B cell (primary cell): ENCODE data around the gene PTGES2. TPM values are rescaled to one million over a fixed set of nuclear protein-coding genes. Genes with fewer than 3 reads are reported as not detected.

Source experiments
- ATAC-seq: fragments of 200-7000 bp; cut with Tn5 transposase; one replicate; pipeline ENCODE4 v1.10.0; 2021; ENCODE audit warnings: low read depth, mild to moderate bottlenecking, moderate number of reproducible peaks, moderate library complexity
- CTCF ChIA-PET: fragments of 350-600 bp; sonication (Branson Sonifier 250); formaldehyde crosslinking; loops from one replicate; lab custom pipeline; 2021; ENCODE audit warnings: antibody characterized with exemption, inconsistent platforms; lab: Charles Lee
- POLR2A ChIA-PET: fragments of 350-600 bp; sonication (Branson Sonifier 250); formaldehyde crosslinking; loops from one replicate; lab custom pipeline; 2021; ENCODE audit warnings: antibody characterized with exemption; lab: Charles Lee
- DNase-seq: peaks from one replicate; pipeline ENCODE4 v3.0.0; 2013
- H2AFZ ChIP-seq: 2 replicates; pipeline ENCODE4 v1.6.1; 2012; ENCODE audit warnings: mild to moderate bottlenecking, low read depth, low read length; ENCODE audit not compliant: insufficient read depth, poor library complexity, severe bottlenecking
- H3K27ac ChIP-seq, 2 donors: 1 replicate in 1 of 2; 2 replicates in 1 of 2; pipeline ENCODE4 v1.5.1; 2012 to 2013; ENCODE audit warnings: low read length in 2 of 2, mild to moderate bottlenecking in 2 of 2, moderate library complexity in 1 of 2
- H3K27me3 ChIP-seq, 4 experiments: fragments of 200-600 bp in 1 of 4; sonication (generic) in 1 of 4; replicated peaks in 1 of 4; 1 replicate in 2 of 4; 2 replicates in 2 of 4; pipeline versions ENCODE4 v1.6.1 to v1.7.0; 2013 to 2016; ENCODE audit warnings: low read length in 3 of 4, mild to moderate bottlenecking in 2 of 4, mixed read lengths in 1 of 4, moderate library complexity in 1 of 4; ENCODE audit not compliant: insufficient read depth in 4 of 4, control insufficient read depth in 3 of 4; ENCODE audit errors: control extremely low read depth in 1 of 4
- H3K36me3 ChIP-seq, 2 experiments: replicated peaks in 1 of 2; 1 replicate in 1 of 2; 2 replicates in 1 of 2; pipeline versions ENCODE4 v1.6.1 to v1.7.1; 2013; ENCODE audit warnings: low read length in 1 of 2; ENCODE audit not compliant: insufficient read depth in 2 of 2, control insufficient read depth in 1 of 2; ENCODE audit errors: control extremely low read depth in 1 of 2, extremely low read depth in 1 of 2
- H3K4me1 ChIP-seq, 2 donors: fragments of 200-600 bp in 1 of 2; sonication (generic) in 1 of 2; 1 replicate in 1 of 2; 2 replicates in 1 of 2; pipeline versions ENCODE4 v1.5.1 to v1.6.1; 2013 to 2017; ENCODE audit warnings: low read length in 2 of 2; ENCODE audit not compliant: control insufficient read depth in 2 of 2, insufficient read depth in 2 of 2
- H3K4me2 ChIP-seq: replicated peaks from 2 replicates; pipeline ENCODE3; 2012; ENCODE audit warnings: mild to moderate bottlenecking, low read depth, low read length; ENCODE audit not compliant: poor library complexity, severe bottlenecking
- H3K4me3 ChIP-seq, 5 experiments: fragments of 200-600 bp in 1 of 5; sonication (generic) in 1 of 5; 1 replicate in 3 of 5; 2 replicates in 2 of 5; pipeline versions ENCODE4 v1.5.1 to v1.7.0; 2011 to 2016; ENCODE audit warnings: low read length in 4 of 5, mild to moderate bottlenecking in 4 of 5, low read depth in 2 of 5, control low read depth in 1 of 5, moderate library complexity in 1 of 5; ENCODE audit not compliant: insufficient read depth in 1 of 5; ENCODE audit errors: control extremely low read depth in 1 of 5, extremely low read depth in 1 of 5
- H3K79me2 ChIP-seq: fragments of 200-600 bp; sonication (generic); one replicate; pipeline ENCODE4 v1.6.0; 2016; ENCODE audit warnings: low read length; ENCODE audit not compliant: control insufficient read depth, insufficient read depth
- H3K9ac ChIP-seq: fragments of 200-600 bp; sonication (generic); 2 replicates; pipeline ENCODE4 v1.6.1; 2017; ENCODE audit warnings: mild to moderate bottlenecking, low read length, moderate library complexity
- H3K9me3 ChIP-seq, 3 donors: one replicate each; pipeline versions ENCODE4 v1.6.1 to v1.7.1; 2013; ENCODE audit warnings: low read length in 2 of 3; ENCODE audit not compliant: control insufficient read depth in 2 of 3, insufficient read depth in 1 of 3; ENCODE audit errors: control extremely low read depth in 1 of 3
- H4K20me1 ChIP-seq: 2 replicates; pipeline ENCODE4 v1.6.0; 2012; ENCODE audit warnings: mild to moderate bottlenecking, low read length; ENCODE audit not compliant: insufficient read depth, control insufficient read depth, poor library complexity, severe bottlenecking
- H3K27ac Mint-ChIP-seq: one replicate; pipeline ENCODE4 v1.8.0; 2021; ENCODE audit warnings: mixed read lengths
- H3K27me3 Mint-ChIP-seq: one replicate; pipeline ENCODE4 v1.8.0; 2021; ENCODE audit warnings: mixed read lengths
- H3K4me1 Mint-ChIP-seq: one replicate; pipeline ENCODE4 v1.8.0; 2021; ENCODE audit warnings: mixed read lengths
- H3K4me3 Mint-ChIP-seq: one replicate; pipeline ENCODE4 v1.8.0; 2021; ENCODE audit warnings: mixed read lengths
- H3K9me3 Mint-ChIP-seq: one replicate; pipeline ENCODE4 v1.8.0; 2022; ENCODE audit warnings: mixed read lengths; ENCODE audit not compliant: insufficient read depth
- EZH2 ChIP-seq: IDR thresholded peaks from 2 replicates; pipeline ENCODE4 v1.6.1; 2012; ENCODE audit warnings: borderline replicate concordance, low read depth, mild to moderate bottlenecking, moderate library complexity, low read length; ENCODE audit not compliant: insufficient read depth, poor library complexity, severe bottlenecking
- WGBS: methylation state at CpG from one replicate; pipeline ENCODE4 v1.1.5; 2013; ENCODE audit warnings: missing lambda C conversion rate; ENCODE audit not compliant: insufficient coverage; 5-methylcytosine and 5-hydroxymethylcytosine counted together
- intact Hi-C: fragments of 100-400 bp; cut with micrococcal nuclease; formaldehyde crosslinking; loops from one replicate; pipeline ENCODE4 v1.10.0; 2022
- polyA plus RNA-seq: library from polyadenylated mRNA; depleted of rRNA; stranded (reverse); fragments of >200 nt; gene quantifications from 2 replicates; pipeline ENCODE4 v1.2.3, GENCODE V29; 2012
- total RNA-seq, 2 donors: library from RNA; stranded (reverse); fragments of 120-200 nt in 1 of 2; gene quantifications; 1 replicate in 1 of 2; 2 replicates in 1 of 2; pipeline versions ENCODE4 v1.2.3 to v1.2.4, GENCODE V29; 2013 to 2022
- TF ChIP-seq, protein P1 (sequence below): fragments of 200-600 bp; IDR thresholded peaks from one replicate; pipeline ENCODE4 v1.8.0; 2022; ENCODE audit warnings: antibody characterized with exemption, mild to moderate bottlenecking

PTGES2 gene
- total and polyA plus RNA-seq, 2 donors (not counting 1 experiment from before 2014, with no cell fraction given): 77.8 to 113 TPM

DNA sequence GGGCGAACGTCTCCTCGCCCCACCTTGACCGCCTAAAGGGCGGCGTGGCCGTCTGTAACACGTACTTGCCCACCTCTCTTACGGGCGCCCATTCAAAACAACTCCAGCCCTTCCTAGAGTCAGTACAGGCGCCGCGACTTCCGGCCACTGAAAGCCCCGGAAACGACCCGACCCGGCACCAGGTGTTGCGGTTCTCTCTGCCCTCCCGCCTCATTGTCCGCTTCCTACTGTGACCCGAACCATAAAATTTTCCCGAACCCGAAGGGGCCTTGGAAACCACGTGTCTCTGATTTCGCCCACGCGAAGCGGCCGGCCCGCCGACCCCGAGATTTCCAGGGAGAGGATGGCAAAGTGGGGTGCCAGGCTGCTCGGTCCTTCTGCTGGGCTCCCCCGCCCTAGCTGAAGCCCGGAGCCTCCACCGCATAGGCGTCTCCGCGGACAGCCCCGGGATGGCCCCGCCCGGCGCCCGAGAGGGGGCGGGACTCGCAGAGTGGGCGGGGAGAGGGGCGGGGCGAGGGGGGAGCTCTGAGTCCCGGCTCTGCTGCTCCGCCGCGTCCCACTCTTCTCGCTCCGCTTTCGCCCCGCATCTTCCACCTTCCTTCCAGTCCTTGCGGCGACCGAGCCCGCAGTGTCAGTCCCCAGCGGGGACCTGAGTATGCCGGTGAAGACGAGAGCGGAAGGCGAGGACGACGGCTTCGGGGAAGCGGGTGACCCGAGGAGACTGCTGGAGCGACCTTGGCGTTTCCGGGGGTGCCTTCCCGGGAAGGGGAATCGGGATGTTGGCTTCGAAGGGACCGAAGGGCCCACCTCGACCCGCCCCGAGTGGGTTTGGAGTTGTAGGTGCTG, 684 bp upstream of the PTGES2 start:
- H4K20me1 ChIP-seq: peaks cover 21% of the 10 kb centered on the region
- ChIA-PET CTCF (interaction anchor here (0.6 to 6.1 kb wide), 8 partner anchors 12 to 305 kb away, joined by 3 to 49 read pairs (median 4); no protein-coding TSS in a partner anchor), POLR2A (interaction anchor here (0.6 to 1.9 kb wide), 11 partner anchors 9 to 731 kb away, joined by 3 to 12 read pairs (median 4); partner anchors contain the start of genes BBLN, NAIF1, SLC25A25 and SLC2A8)
- Mint-ChIP-seq H3K9me3 (no peaks in the 10 kb centered on the region), H3K4me3 (peak overlapping the region; percentile 95), H3K27me3 (peaks cover 7% of the 10 kb centered on the region), H3K4me1 (peaks cover 35% of the 10 kb centered on the region), H3K27ac (peak overlapping the region; percentile 99)
- under 1% methylated on average over 82 of the region's 82 CpGs for WGBS
- peaks cover 0 to 10% of the 10 kb centered on the region in 2 experiments for H3K36me3 ChIP-seq
- no peaks in the 10 kb centered on the region for H3K9me3 ChIP-seq
- TF ChIP-seq, protein P1, sequence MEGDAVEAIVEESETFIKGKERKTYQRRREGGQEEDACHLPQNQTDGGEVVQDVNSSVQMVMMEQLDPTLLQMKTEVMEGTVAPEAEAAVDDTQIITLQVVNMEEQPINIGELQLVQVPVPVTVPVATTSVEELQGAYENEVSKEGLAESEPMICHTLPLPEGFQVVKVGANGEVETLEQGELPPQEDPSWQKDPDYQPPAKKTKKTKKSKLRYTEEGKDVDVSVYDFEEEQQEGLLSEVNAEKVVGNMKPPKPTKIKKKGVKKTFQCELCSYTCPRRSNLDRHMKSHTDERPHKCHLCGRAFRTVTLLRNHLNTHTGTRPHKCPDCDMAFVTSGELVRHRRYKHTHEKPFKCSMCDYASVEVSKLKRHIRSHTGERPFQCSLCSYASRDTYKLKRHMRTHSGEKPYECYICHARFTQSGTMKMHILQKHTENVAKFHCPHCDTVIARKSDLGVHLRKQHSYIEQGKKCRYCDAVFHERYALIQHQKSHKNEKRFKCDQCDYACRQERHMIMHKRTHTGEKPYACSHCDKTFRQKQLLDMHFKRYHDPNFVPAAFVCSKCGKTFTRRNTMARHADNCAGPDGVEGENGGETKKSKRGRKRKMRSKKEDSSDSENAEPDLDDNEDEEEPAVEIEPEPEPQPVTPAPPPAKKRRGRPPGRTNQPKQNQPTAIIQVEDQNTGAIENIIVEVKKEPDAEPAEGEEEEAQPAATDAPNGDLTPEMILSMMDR: no peak
- TF ChIP-seq EZH2: no peak
- H3K79me2 ChIP-seq: peaks cover 29% of the 10 kb centered on the region
- DNase-seq (peak; percentile 97), ATAC-seq (peak; percentile 78)
- H3K4me3 ChIP-seq: peak overlapping the region; percentile 58 to 97 (median 83)
- peak overlapping the region; percentile 93 to 99 for H3K27ac ChIP-seq
- intact Hi-C loops: loop anchor here (1.0 to 10.0 kb wide), 7 partner anchors 11 to 909 kb away; partner anchors contain the start of genes BBLN, KYAT1, LRRC8A and MIGA2
- H3K9ac ChIP-seq: peak overlapping the region; percentile 97
- peak overlapping the region; percentile 95 for H3K4me2 ChIP-seq
- peaks cover 26 to 34% of the 10 kb centered on the region in 2 donors for H3K4me1 ChIP-seq
- H2AFZ ChIP-seq: peak overlapping the region; percentile 97
- H3K27me3 ChIP-seq: peaks cover 0 to 6% (median 0%) of the 10 kb centered on the region in 4 experiments
